HG02973 (cell line): Measurements from ENCODE around the gene ANKRD27.
A peak's percentile ranks its signal among the peaks of the same experiment; 100 is the strongest.
"Not testable (repeated sequence)": the region's sequence is repeated elsewhere in the genome, so short reads cannot be mapped to it uniquely, and the experiment has no call there.

ENCODE experiments used
- ATAC-seq: cut with Tn5 transposase; IDR thresholded peaks from one replicate; pipeline ENCODE4 v1.9.1; 2021; ENCODE audit warnings: moderate library complexity; ENCODE audit not compliant: unreplicated experiment

Gene ANKRD27

GRCh38 chr19:32674931-32675719 is at the start of gene ANKRD27:
ANKRD27 (minus strand) TSS chr19:32675180; CDS start chr19:32659015, 16,165 bp downstream.
- peak; percentile 95 for ATAC-seq

GRCh38 chr19:32720936-32721250 is 45.9 kb upstream of the ANKRD27 start:
- no peak for ATAC-seq

DNA sequence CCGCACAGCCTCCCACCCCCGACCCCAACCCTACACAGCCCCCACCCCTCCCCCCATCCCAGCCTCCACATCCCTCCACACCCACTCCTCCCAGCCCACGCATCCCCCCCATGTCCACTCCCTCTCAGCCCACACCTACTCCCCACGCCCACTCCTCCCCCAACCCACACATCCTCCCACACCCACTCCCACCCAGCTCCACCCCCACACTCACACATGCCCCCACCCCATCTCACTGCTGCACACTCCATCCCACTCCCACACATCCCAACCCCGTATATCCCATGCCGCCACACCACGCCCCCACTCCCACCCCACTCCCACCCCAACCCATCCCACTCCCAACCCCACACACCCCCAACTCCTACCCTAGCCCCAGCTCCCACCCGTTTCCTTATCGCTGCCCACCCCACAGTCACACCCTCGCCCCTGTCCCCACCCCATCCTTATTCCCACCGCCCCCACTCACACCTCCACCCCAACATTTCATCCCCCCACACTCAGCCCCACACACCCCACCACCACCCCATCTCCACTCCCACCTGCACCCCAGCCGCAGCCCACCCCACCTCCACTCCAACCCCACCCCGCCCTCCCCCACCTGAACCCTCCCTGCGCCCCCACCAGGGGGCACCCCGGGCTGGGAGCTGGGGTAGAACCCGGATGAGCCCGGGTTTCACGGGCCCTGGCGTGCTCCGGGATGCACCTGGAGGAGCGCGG is 45.4 kb upstream of the ANKRD27 start:
- ATAC-seq: no peak

DNA sequence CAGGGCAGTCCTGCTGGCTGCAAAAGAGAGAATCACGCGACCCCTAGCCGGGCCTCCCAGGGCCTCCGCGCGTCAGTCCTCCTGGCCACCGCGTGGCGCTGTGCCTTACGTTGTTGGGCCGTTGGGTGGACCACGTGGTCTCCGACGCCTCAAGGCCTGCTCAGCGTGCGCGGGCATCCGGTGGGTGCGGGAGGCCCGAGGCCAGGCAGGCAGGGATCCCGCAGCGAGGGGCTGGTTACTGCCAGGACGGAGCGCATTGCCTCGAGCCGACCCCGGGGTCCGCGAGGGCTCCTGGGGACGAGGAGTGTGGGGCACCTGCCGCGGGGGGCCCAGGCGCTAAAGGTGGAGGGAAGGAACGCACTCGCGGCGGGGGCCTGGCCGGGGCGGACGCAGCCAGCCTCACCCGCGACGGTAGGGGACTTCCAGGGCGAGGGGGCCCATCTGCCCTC is 44.7 kb upstream of the ANKRD27 start, which contains the start of gene TDRD12:
TSS of gene TDRD12 (plus strand) at position 157 of the 449 bp plus-strand sequence. CDS start 306 bp downstream, outside the sequence.
- no peak for ATAC-seq

DNA sequence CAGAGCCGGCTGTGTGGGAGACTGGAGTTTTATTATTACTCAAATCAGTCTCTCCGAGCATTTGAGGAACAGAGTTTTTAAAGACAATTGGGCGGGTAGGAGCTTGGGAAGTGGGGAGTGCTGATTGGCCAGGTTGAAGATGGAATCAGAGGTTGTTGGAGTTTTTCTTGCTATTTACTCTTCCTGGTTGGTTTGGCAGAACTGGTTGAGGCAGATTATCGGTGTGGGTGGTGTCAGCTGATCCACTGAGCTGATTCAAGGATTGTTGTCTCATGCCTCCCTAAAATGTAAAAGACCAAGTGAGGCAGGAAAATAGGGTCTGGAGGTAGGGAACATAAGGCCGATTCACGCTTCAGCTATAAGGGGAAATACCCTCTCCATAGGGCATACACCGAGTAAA is 43.3 kb upstream of the ANKRD27 start:
- ATAC-seq: no peak

DNA sequence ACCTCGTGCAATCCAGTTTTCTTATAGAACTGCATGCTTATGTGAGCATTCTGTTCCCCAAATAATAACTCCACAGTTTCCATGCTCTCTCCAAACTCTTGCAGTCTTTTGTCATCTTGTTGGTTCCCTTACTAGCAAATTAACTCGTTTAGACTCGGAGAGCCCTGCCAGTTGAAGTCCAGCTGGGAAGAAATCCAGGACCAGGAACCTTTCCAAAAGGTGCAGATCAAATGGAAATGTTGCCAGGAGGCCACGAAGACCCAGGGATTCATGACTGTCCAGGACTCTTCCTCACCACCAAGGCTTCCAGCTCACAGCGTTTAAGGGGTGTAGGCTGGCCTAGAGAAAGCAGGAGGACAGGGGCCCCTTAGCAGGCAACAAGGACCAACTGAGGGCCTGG is 42.5 kb upstream of the ANKRD27 start:
- no peak for ATAC-seq

DNA sequence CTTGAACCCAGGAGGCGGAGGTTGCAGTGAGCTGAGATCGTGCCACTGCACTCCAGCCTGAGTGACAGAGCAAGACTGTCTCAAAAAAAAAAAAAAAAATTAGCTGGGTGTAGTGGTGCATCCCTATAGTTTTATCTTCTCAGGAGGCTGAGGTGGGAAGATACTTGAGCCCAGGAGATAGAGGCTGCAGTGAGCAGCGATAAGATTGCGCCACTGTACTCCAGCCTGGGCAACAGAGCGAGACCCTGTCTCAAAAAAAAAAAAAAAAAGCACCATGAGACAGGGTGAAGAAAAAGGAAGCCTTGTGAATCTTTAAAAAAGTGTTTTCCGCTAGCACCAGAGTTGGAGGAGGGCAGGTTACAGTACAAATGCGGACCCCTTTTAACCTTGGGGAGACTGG is 41.2 kb upstream of the ANKRD27 start:
- ATAC-seq: not testable (repeated sequence)

DNA sequence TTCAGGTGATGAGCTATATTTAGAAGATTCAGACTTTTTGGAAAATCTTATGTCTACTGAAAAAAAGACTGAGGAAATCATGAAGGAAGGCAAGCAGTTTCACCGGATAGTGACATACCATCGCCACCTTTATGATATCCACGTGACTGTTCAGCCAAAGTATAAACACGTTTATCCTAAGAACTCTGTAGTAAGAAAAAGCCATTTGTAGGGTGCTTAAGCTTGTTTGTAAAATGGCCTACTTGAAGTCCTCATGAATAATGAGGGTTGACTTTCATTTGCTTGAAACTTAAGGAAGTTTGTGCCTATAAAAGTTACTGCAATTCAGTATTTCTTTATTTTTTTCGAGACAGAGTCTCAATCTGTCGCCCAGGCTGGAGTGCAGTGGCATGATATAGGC is 36.8 kb upstream of the ANKRD27 start:
- ATAC-seq: no peak

DNA sequence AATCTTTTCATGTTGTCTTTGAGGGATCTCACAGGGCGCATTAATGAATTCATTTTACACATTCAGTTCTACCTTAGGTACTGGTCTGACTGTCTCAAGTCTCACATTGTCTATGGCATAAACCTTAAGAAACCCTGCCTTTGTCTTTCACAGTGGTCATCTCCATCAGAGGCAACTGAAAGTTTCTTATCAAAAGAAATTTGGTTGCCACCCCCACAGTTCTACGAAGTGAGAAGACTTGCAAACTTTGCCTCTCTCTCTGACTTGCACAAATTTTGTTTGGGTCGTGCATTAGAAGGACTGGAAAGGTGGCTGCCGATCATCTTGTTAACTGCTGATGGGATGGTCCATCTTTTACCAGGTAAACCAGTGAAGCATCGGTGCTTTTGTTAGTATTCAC is 34.1 kb upstream of the ANKRD27 start:
- no peak for ATAC-seq

- ATAC-seq: no peak
These were observed 33.5 kb upstream of the ANKRD27 start for GRCh38 chr19:32708457-32708856.

GRCh38 chr19:32704006-32704405 is 29.0 kb upstream of the ANKRD27 start:
- not testable (repeated sequence) for ATAC-seq

DNA sequence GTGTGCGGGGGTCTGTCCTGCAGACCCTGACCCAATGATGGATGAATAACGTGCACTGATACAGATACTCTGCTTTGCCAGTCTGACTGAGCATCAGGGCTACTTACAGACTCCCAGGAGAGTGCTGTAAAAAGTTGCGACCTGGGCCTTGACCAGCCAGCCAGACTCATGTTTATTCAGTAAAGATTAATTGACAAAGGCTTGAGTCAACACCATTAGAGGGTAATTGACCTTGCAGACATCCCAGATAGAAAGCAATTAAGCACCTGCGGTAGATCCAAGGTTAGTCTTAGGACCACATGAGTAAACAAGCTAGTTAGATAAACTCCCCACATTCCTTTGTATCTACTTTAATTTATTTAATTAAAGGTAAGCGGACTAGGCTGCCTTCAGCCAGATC is 27.0 kb upstream of the ANKRD27 start:
- ATAC-seq: no peak

DNA sequence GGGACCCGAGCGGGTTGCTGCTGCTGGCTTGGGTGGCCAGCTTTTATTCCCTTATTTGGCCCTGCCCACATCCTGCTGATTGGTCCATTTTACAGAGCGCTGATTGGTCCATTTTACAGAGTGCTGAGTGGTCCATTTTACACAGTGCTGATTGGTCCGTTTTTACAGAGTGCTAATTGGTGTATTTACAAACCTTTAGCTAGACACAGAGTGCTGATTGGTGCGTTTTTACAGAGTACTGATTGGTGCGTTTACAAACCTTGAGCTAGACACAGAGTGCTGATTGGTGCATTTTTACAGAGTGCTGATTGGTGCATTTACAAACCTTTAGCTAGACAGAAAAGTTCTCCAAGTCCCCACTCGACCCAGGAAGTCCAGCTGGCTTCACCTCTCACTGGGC is 25.1 kb upstream of the ANKRD27 start:
- ATAC-seq: not testable (repeated sequence)

DNA sequence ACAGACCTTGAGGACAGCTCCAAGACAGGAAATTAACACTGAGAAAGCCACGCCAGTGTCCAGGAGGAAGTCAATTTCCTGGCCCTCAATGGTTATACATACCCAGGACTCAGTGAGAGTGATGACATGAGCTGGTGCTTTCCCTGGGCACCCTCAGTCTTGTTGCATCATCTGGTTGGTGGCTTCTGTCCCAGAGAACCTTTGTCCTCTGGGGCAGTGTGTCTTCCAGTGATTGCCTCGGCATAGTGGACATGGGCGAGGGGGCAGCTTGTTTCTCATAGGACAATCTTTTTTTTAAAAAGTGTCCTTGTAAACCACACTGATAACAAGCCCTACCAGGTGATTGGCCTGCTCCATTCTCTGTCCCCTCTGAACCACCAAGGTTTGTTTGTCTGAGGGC is 21.8 kb upstream of the ANKRD27 start:
- ATAC-seq: not testable (repeated sequence)

DNA sequence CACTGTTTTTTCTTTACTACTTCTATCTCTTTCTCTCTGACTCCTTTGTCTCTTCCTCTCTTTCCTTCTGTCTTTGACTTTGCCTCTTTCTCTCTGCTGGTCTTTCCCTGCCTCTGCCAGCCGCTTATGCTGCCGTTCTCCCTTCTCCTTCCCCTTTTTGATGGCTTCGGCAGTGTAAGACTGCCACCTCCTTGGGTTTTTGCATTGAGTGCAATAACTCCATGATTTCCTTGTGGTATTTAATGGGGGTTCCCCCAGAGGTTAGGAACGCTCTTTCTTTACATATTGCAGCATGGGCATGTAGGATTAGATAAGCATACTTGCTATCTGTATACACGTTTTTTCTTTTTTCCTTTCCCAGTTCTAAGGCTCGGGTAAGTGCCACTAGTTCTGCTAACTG is 20.5 kb upstream of the ANKRD27 start:
- not testable (repeated sequence) for ATAC-seq

- not testable (repeated sequence) for ATAC-seq
These were observed 19.9 kb upstream of the ANKRD27 start for GRCh38 chr19:32694851-32695250.

- ATAC-seq: not testable (repeated sequence)
These were observed 19.3 kb upstream of the ANKRD27 start for GRCh38 chr19:32694316-32694715.

GRCh38 chr19:32693151-32694108 is 18.4 kb upstream of the ANKRD27 start:
- ATAC-seq: not testable (repeated sequence)

DNA sequence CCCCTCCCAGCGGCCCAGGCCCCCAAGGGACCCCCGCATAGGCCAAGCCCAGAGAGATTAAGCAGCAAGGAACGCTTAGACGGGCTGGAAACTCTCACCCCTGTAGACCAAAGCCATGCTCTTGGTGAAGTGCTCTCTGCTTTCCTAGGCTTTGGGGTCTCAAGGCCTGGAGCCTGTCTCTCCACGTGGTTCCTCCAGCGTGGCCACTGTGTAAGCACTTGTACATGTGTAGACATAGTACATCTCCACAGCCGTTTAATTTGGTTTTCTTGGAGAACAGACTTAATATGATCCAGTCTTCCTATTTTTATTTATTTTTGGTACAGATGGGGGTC is 17.7 kb upstream of the ANKRD27 start:
- no peak for ATAC-seq

- ATAC-seq: peak; percentile 64
These were observed 17.2 kb upstream of the ANKRD27 start for GRCh38 chr19:32691952-32692726.
